K562 (cell line): ENCODE results near the gene MEA1. TPM values are rescaled to one million over a fixed set of nuclear protein-coding genes. Genes with fewer than 3 reads are reported as not detected.

Experiments
- CC2D1A ChIP-seq: fragments of 450-650 bp; IDR thresholded peaks from 2 replicates; pipeline ENCODE4 v1.6.1; 2017; ENCODE audit warnings: mild to moderate bottlenecking
- COPS2 ChIP-seq: fragments of 450-650 bp; conservative IDR thresholded peaks from 2 replicates; pipeline ENCODE4 v1.6.1; 2016; ENCODE audit warnings: mild to moderate bottlenecking, moderate library complexity
- E2F5 ChIP-seq: sonication (generic); formaldehyde crosslinking; IDR thresholded peaks from 2 replicates; pipeline ENCODE4 v1.8.0; 2022; ENCODE audit warnings: mild to moderate bottlenecking, missing genetic modification reagents
- FOXO4 ChIP-seq: fragments of 450-650 bp; formaldehyde crosslinking; IDR thresholded peaks from 2 replicates; pipeline ENCODE4 v1.4.0; 2020; ENCODE audit warnings: mild to moderate bottlenecking, moderate library complexity
- HMG20A ChIP-seq: fragments of 450-650 bp; formaldehyde crosslinking; conservative IDR thresholded peaks from 2 replicates; pipeline ENCODE4 v1.4.0; 2020; ENCODE audit warnings: mild to moderate bottlenecking, mixed read lengths
- HNRNPH1 ChIP-seq: fragments of 200-400 bp; formaldehyde crosslinking; optimal IDR thresholded peaks from 2 replicates; pipeline ENCODE3; 2017; ENCODE audit warnings: low read depth, mild to moderate bottlenecking, low read length, moderate library complexity
- HNRNPLL ChIP-seq: fragments of 200-400 bp; formaldehyde crosslinking; IDR thresholded peaks from 2 replicates; pipeline ENCODE4 v1.6.1; 2017; ENCODE audit warnings: low read length, low read depth, mild to moderate bottlenecking; ENCODE audit not compliant: poor library complexity, severe bottlenecking
- IFI16 ChIP-seq: fragments of 250-450 bp; sonication (Bioruptor Pico); IDR thresholded peaks from 2 replicates; pipeline ENCODE4 v2.1.2; 2022; ENCODE audit warnings: mild to moderate bottlenecking, inconsistent platforms
- MBD2 ChIP-seq: sonication (generic); IDR thresholded peaks from 2 replicates; pipeline ENCODE4 v1.6.1; 2016; ENCODE audit warnings: low read depth, borderline replicate concordance
- NCOA1 ChIP-seq: fragments of 450-650 bp; IDR thresholded peaks from 2 replicates; pipeline ENCODE4 v1.6.1; 2016; ENCODE audit warnings: low read depth
- NELFE ChIP-seq: IDR thresholded peaks from 2 replicates; pipeline ENCODE4 v1.6.1; 2011; ENCODE audit warnings: mild to moderate bottlenecking; ENCODE audit not compliant: insufficient read depth, insufficient read length
- NFE2L1 ChIP-seq: fragments of 450-650 bp; IDR thresholded peaks from 2 replicates; pipeline ENCODE4 v1.6.1; 2016; ENCODE audit warnings: missing genetic modification characterization, low read depth, mild to moderate bottlenecking, missing compliant biosample characterization, moderate library complexity, borderline replicate concordance
- NR2C1 ChIP-seq, 2 experiments: fragments of 450-650 bp; IDR thresholded peaks; 2 replicates each; pipeline ENCODE4 v1.6.1; 2017; ENCODE audit warnings: mild to moderate bottlenecking in 2 of 2, antibody characterized with exemption in 1 of 2, inconsistent platforms in 1 of 2, missing compliant biosample characterization in 1 of 2, missing genetic modification characterization in 1 of 2
- PHF8 ChIP-seq: fragments of 200-600 bp; sonication (generic); IDR thresholded peaks from 2 replicates; pipeline ENCODE4 v1.6.1; 2012; ENCODE audit warnings: mixed run types, mild to moderate bottlenecking, inconsistent platforms, low read length, moderate library complexity, borderline replicate concordance
- RBM22 ChIP-seq: fragments of 200-400 bp; formaldehyde crosslinking; IDR thresholded peaks from 2 replicates; pipeline ENCODE4 v1.6.1; 2018; ENCODE audit warnings: low read length, low read depth; ENCODE audit not compliant: poor library complexity, severe bottlenecking
- RFX5 ChIP-seq: IDR thresholded peaks from 2 replicates; pipeline ENCODE4 v1.6.1; 2011; ENCODE audit warnings: low read depth, mild to moderate bottlenecking, improper control_type of control experiment, low read length
- SIRT6 ChIP-seq: IDR thresholded peaks from one replicate; pipeline ENCODE4 v1.6.1; 2012; ENCODE audit warnings: low read depth, mild to moderate bottlenecking, control low read depth, inconsistent platforms, low read length, moderate library complexity
- SRSF9 ChIP-seq: fragments of 200-400 bp; formaldehyde crosslinking; IDR thresholded peaks from 2 replicates; pipeline ENCODE4 v1.6.1; 2017; ENCODE audit warnings: low read depth, low read length, borderline replicate concordance
- TEAD1 ChIP-seq, 2 experiments: fragments of 450-650 bp in 1 of 2; sonication (generic) in 1 of 2; formaldehyde crosslinking; IDR thresholded peaks; 2 replicates each; pipeline versions ENCODE4 v1.4.0 to v1.8.0; 2020 to 2022; ENCODE audit warnings: mild to moderate bottlenecking in 2 of 2, missing genetic modification reagents in 1 of 2
- ZC3H8 ChIP-seq: fragments of 450-650 bp; IDR thresholded peaks from 2 replicates; pipeline ENCODE4 v1.6.1; 2017
- ZNF133 ChIP-seq: fragments of 250-450 bp; sonication (Bioruptor Pico); IDR thresholded peaks from 2 replicates; pipeline ENCODE4 v1.4.0; 2020; ENCODE audit warnings: mild to moderate bottlenecking
- ZNF212 ChIP-seq: fragments of 450-650 bp; formaldehyde crosslinking; IDR thresholded peaks from 2 replicates; pipeline ENCODE4 v1.4.0; 2020; ENCODE audit warnings: mild to moderate bottlenecking
- ZNF518B ChIP-seq: fragments of 250-450 bp; sonication (Bioruptor Pico); IDR thresholded peaks from 2 replicates; pipeline ENCODE4 v1.5.0; 2021; ENCODE audit warnings: mild to moderate bottlenecking, moderate library complexity
- polyA plus RNA-seq, 8 experiments: library from polyadenylated mRNA; depleted of rRNA in 4 of 8; stranded (reverse) in 5 of 8; unstranded in 3 of 8; fragments of >200 nt; fragmentation: Nextera tagmentation in 2 of 8; fragmentation: Illumina TruSeq in 1 of 8; extraction: Ambion mirVana in 2 of 8; extraction: Trizol in 1 of 8; gene quantifications; 2 replicates each; pipeline versions ENCODE4 v1.2.1 to v1.2.3, GENCODE V29; 2011 to 2014; ENCODE audit warnings: inconsistent platforms in 1 of 8, missing spikeins in 1 of 8
- total RNA-seq, 7 experiments: library from RNA; depleted of rRNA in 6 of 7; stranded (reverse); fragments of >200 nt in 6 of 7; fragmentation: Illumina TruSeq in 2 of 7; extraction: Trizol in 2 of 7; gene quantifications; 2 replicates each; pipeline versions ENCODE4 v1.2.1 to v1.2.3, GENCODE V29; 2011 to 2021; ENCODE audit warnings: low replicate concordance in 1 of 7

MEA1 gene
- total and polyA plus RNA-seq, 9 of the 15 experiments (the other 6 are each of a cell fraction or from before 2014, with no cell fraction given): 86.8 to 210 (median 152) TPM

GRCh38 chr6:42978839-42979522, 34.8 kb downstream of the MEA1 start, which contains the start of gene PEX6 (continued):
- TF ChIP-seq SIRT6 (no peak), NFE2L1 (tag) (no peak), ZNF133 (CRISPR knock-in tag) (no peak), FOXO4 (CRISPR knock-in tag) (0 out of 2 replicates have a peak, but pooled peaks have one; percentile 63), ZC3H8 (no peak), IFI16 (CRISPR knock-in tag) (no peak), COPS2 (no peak), NELFE (no peak), E2F5 (0 out of 2 replicates have a peak, but pooled peaks have one; percentile 0), SRSF9 (no peak), RFX5 (0 out of 2 replicates have a peak, but pooled peaks have one; percentile 58), NCOA1 (peak; percentile 55; the same call in 1 of the 2 replicates), PHF8 (peak; percentile 97; the same call in 1 of the 2 replicates), RBM22 (no peak), ZNF212 (no peak), ZNF518B (CRISPR knock-in tag) (no peak), HNRNPLL (peak; percentile 94), MBD2 (peak; percentile 79), HNRNPH1 (no peak), CC2D1A (no peak), HMG20A (no peak), NR2C1 (IDR thresholded peaks at IDR 0.05) (peak; percentile 31), NR2C1 (tag; IDR thresholded peaks at IDR 0.05) (peak; percentile 65; the same call in 1 of the 2 replicates), TEAD1 (CRISPR knock-in tag; IDR thresholded peaks at IDR 0.05) (0 out of 4 replicates have a peak, but pooled peaks of 1 of the 2 experiments have one; percentile 14)
